OCI-M1 (cell line): ENCODE results near the gene STOML2.
"Not testable (repeated sequence)": the region's sequence is repeated elsewhere in the genome, so short reads cannot be mapped to it uniquely, and the experiment has no call there.

Experiments used
- DNase-seq: peaks from one replicate; lab custom pipeline; 2025; lab: John Stamatoyannopoulos, UW

The STOML2 gene

GRCh38 chr9:35102769-35103659 is at the start of gene STOML2:
STOML2 (minus strand) TSS chr9:35103131; CDS start chr9:35103094, 37 bp downstream.
- DNase-seq, result peak; percentile 97

GRCh38 chr9:35147941-35148563 is 45.1 kb upstream of the STOML2 start:
- not testable (repeated sequence) for DNase-seq

DNA sequence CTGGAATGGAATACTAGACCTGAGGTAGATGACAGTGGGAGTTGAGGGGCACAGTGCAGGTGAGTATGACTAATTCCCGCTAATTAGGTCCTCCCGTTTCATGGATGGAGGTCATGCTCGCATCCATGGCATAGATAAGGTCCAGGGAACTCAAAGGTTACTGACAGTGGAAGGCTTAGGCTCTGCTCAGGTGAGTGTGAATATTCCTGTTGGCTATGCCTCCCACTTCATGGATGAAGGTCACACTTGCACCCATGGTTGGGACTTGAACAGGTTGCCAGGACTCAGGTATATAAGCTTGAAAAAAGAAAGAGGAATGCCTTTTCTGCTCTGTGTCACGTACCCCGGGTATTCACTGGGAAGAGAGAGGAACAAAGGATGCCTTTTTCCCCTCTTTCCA is 39.1 kb upstream of the STOML2 start:
- no peak for DNase-seq

DNA sequence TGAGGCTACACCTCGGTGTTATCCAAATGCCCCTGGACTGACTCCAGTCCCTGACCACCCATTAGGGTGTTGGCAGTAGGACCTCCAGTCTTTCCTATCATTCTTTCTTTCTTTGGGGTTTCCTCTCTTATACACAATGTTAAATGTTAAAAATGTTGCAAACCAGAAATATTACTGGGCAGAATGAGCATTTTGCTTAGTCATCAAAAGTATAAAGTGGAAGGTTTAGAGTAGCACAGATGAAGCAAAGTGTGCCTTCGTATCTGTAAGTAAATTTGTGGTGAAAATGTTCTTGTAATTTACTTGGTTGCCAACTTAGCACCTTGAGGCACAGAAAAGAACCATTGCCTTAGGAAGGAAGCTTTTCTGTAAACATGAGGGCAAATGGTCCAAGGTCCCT is 37.2 kb upstream of the STOML2 start:
- DNase-seq, result no peak

DNA sequence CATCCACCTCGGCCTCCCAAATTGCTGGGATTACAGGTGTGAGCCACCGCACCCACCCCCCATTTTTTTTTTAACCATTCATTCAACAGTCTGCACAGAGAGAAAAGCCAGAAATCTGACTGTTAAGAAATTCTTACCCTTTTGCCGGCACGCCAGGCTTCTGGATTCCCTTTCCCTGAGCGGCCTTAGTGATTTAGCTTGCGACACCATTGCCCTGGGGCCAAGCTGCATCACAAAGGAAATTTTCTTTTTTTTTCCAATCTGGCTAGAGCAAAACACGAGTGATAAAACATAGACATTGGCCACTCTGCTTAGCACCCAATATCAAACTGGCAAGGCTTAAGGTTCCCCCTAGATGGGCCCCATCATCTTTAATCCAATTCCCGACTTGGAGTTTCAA is 33.9 kb upstream of the STOML2 start:
- DNase-seq, result no peak

- DNase-seq, result no peak
These were observed 33.1 kb upstream of the STOML2 start for GRCh38 chr9:35135988-35136387.

DNA sequence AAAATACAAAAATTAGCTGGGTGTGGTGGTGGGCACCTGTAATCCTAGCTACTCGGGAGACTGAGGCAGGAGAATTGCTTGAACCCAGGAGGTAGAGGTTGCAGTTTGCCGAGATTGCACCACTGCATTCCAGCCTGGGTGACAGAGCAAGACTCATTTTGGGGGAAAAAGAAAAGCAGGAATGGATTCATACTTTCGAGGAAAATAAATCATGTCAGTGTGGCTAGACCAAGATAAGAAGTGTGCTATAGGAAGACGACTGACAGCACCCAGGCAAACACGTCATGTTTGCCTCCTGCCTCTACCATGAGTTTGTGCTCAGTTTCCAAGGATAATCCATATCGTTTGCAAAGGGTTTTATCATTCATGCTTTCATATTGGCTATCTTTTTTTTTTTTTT is 32.0 kb upstream of the STOML2 start:
- no peak for DNase-seq

DNA sequence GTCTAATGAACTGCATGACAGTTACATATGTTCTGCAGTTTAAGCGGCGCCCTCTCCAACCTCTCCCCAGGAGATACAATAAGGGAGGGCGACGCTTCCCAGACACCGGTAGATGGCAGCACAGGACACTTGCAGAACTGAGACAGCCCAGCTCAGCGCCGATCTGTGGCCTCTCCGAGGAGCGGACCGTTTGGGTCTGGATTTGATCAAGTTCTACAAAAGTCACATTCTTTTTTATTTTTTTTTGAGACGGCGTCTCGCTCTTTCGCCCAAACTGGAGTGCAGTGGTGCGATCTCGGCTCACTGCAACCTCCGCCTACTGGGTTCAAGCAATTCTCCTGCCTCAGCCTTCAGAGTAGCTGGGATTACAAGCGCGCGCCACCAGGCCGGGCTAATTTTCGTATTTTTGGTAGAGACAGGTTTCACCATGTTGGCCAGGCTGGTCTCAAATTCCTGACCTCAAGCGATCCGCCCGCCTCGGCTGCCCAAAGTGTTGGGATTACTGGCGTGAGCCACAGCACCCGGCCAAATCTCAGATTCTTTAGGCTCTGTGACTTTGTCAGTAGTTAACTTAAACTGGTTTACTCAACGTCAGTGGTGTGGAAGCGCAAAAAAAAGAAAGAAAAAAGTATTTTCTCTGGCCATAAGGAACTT is 14.1 kb upstream of the STOML2 start:
- peak; percentile 95 for DNase-seq

GRCh38 chr9:35116539-35116897 is 13.6 kb upstream of the STOML2 start:
- no peak for DNase-seq

DNA sequence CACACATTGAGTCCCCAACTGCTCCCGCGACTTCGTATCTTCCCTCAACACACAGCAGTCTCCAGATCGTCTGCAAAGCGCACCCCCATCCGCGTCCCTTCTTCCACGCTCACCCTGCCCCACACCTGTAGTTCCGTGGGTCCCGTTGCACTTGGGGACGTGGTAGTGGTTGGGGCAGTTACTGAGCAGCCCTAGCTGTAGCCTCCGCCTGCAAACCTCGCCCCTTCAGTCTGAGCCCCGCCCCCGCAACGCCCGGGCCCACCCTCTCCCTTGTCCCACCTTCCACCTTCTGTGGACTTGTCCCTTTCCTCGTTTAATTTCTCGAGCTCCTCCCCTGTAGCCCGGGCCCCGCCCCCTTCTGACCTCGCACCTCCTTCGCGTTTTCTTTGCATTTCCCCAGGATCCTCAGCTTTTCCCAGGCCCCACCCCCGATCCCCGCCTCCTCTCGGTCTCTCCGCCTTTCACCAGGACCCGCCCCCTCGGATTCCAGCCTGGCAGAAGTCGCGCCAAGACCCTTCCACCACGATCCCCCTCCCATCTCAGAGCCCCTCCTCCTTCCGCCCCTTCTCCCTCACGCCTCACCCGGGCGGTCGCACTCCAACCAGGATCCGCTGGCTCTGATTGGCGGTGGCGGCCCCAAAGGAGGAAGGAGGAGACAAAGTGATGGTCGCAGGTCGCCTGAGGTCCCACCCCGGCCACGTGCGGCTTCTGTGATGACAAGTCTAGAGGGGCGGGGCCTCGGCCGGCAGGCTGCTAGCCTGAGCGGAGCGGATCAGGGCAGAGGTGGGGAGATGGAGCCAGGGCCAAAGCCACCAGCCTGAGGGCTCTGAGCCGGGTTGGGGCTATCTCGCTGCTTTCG is 13.0 kb upstream of the STOML2 start, which contains the start of gene ATOSB:
Gene ATOSB, minus strand, starts transcription at position 183 of the 859 bp plus-strand sequence. CDS start 7,588 bp downstream, outside the sequence.
- peak; percentile 100 for DNase-seq

DNA sequence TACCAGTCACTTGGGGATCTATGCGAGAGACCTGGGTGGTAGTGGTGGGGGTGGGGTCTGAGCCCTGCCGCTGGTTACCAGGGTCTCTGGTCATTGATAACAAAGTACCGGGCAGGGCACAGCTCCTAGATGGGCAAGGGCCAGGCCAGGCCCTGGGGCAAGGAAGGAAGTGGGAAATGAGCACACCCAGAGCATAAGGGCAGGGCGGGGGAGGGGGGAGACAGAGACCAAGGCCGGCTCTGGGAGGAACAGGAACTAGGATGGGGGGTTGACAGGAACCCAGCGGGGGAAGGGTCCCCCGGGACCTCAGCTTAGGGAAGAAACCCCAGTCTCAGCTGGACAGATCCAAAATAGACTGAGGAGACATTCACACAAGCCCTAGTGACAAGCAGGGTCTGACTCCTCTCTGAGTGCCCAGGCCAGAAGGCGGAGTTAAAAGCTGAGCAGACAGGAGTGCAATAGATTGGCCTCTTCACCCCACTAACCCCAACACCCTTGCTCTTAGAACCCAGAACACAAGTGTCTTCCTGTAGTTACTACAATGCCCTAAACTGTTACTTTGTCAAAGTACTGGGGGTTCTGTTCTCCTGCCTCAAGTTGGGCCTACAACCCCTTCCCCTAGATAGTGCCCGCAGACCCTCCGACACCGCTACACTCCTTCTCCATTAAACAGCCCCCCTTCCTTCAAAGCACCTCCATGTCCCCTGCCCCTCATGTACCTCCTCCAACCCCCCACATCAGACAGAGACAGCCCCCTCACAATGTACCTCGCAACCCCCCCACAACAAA is 12.1 kb upstream of the STOML2 start:
- peak; percentile 83 for DNase-seq

DNA sequence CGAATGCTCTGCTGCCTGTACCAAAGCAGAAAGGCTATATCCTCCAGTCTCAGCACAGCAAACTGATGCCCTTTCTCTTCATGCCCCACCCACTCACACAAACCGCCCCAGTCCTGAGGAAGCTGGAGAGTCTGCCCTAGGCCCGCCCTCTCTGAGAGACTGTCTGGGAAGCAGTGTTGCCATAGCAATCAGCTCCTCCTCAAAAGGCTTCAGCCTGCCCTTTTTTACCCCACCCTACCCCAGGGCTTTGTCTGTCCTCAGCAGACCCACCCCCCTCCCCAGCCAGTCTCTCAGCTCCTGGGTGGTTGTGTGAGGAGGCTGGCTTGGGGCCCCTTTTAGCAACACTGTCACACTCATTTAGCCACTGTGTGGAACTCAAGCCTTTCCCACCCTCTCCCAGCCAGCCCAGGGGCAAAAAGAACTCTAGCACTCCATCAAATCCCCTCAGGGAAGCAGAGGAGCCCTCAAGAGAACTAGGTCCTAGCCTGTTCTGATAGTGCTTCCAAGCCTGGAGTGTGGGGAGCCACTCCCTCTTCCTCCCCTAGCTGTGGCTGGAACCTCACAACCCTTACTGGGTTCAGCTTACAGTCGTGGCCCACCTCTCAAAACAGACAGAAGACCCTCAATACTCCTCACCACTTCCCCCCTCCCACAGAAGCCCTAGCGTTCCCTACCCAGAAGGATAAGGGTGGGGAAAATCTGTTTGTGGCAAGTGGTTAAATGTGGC is 11.3 kb upstream of the STOML2 start:
- peak; percentile 95 for DNase-seq

- no peak for DNase-seq
These were observed 9.5 kb upstream of the STOML2 start for GRCh38 chr9:35112257-35113020.

GRCh38 chr9:35111001-35111933 is 8.3 kb upstream of the STOML2 start:
- DNase-seq, result peak; percentile 98

DNA sequence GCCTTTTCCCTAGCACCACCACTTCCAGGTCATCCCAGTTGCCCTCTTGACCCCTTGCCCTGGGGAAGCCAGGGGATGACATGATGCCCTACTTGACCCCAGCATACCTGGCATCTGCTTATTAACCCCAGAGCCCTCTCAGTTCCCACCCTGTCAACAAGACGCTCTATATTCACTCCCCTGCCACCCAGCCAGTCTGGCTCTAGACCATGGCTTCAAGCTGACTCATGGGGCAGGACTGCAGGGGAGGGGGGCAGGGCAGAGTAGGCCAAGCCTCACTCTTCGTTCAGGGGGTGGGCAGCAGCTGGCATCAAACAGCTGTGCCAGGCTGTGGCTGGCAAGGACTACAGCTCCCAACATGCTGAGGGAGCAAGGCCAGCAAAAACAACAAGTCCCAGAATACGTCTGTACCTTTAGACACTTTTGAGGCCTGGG is 7.4 kb upstream of the STOML2 start:
- peak; percentile 42 for DNase-seq

- DNase-seq, result peak; percentile 97
These were observed 6.1 kb upstream of the STOML2 start for GRCh38 chr9:35108946-35109575.

DNA sequence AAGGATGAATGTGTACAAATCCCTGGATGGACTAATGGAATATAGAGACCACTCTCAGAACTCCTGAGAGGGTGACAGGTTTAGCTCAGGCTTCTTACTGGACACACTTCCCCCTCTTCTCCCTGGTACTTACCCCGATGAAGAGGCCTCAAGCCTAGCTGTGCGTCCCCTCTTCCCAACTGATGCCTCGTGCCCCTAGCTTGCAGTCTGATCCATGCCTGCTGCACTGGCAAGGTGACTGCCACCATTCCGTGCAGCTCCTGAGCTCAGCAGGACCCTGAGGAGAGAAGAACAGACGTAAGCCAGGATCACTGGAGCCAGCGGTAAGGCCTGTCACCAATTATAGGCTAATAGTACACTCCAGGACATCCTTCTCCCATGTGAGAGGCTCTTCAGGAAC is 5.5 kb upstream of the STOML2 start:
- no peak for DNase-seq
